Measurements from ENCODE around the gene NR2E3.

Gene NR2E3

GRCh38 chr15:71781179-71781964 lies 29.0 kb upstream of the NR2E3 start:
- H3K4me1 ChIP-seq (ENCODE audit: control insufficient read depth, insufficient read depth, low read length) = no peaks in the 10 kb centered on the region
- H3K36me3 ChIP-seq (ENCODE audit: control insufficient read depth, insufficient read depth, low read length) = no peaks in the 10 kb centered on the region
- H3K4me3 ChIP-seq (ENCODE audit: low read length) = no peak overlapping the region
- H3K27me3 ChIP-seq (ENCODE audit: control insufficient read depth, insufficient read depth, low read length) = no peaks in the 10 kb centered on the region
- no peak overlapping the region for H3K9ac ChIP-seq (ENCODE audit: low read length)
- no peaks in the 10 kb centered on the region for H3K9me3 ChIP-seq (ENCODE audit: control insufficient read depth, low read length)

GRCh38 chr15:71781965-71782265 lies 28.4 kb upstream of the NR2E3 start:
- H3K27me3 ChIP-seq (ENCODE audit: control insufficient read depth, insufficient read depth, low read length) = no peaks in the 10 kb centered on the region
- no peaks in the 10 kb centered on the region for H3K9me3 ChIP-seq (ENCODE audit: control insufficient read depth, low read length)
- H3K4me3 ChIP-seq (ENCODE audit: low read length) = no peak overlapping the region
- H3K36me3 ChIP-seq (ENCODE audit: control insufficient read depth, insufficient read depth, low read length) = no peaks in the 10 kb centered on the region
- no peaks in the 10 kb centered on the region for H3K4me1 ChIP-seq (ENCODE audit: control insufficient read depth, insufficient read depth, low read length)
- no peak overlapping the region for H3K9ac ChIP-seq (ENCODE audit: low read length)

- no peaks in the 10 kb centered on the region for H3K9me3 ChIP-seq (ENCODE audit: control insufficient read depth, low read length)
- H3K27me3 ChIP-seq (ENCODE audit: control insufficient read depth, insufficient read depth, low read length) = no peaks in the 10 kb centered on the region
- no peaks in the 10 kb centered on the region for H3K36me3 ChIP-seq (ENCODE audit: control insufficient read depth, insufficient read depth, low read length)
- H3K9ac ChIP-seq (ENCODE audit: low read length) = no peak overlapping the region
- H3K4me1 ChIP-seq (ENCODE audit: control insufficient read depth, insufficient read depth, low read length) = no peaks in the 10 kb centered on the region
- no peak overlapping the region for H3K4me3 ChIP-seq (ENCODE audit: low read length)
Measured at GRCh38 chr15:71782422-71783165, 27.8 kb upstream of the NR2E3 start.

GRCh38 chr15:71784719-71785118 lies 25.6 kb upstream of the NR2E3 start:
- no peaks in the 10 kb centered on the region for H3K4me1 ChIP-seq (ENCODE audit: control insufficient read depth, insufficient read depth, low read length)
- H3K9ac ChIP-seq (ENCODE audit: low read length) = no peak overlapping the region
- no peaks in the 10 kb centered on the region for H3K27me3 ChIP-seq (ENCODE audit: control insufficient read depth, insufficient read depth, low read length)
- no peak overlapping the region for H3K4me3 ChIP-seq (ENCODE audit: low read length)
- no peaks in the 10 kb centered on the region for H3K36me3 ChIP-seq (ENCODE audit: control insufficient read depth, insufficient read depth, low read length)
- no peaks in the 10 kb centered on the region for H3K9me3 ChIP-seq (ENCODE audit: control insufficient read depth, low read length)

GRCh38 chr15:71785996-71786395 lies 24.4 kb upstream of the NR2E3 start:
- no peak overlapping the region for H3K9ac ChIP-seq (ENCODE audit: low read length)

GRCh38 chr15:71786673-71787072 lies 23.7 kb upstream of the NR2E3 start:
- Histone ChIP-seq H3K9me3 (ENCODE audit: control insufficient read depth, low read length) (no peaks in the 10 kb centered on the region), H3K4me1 (ENCODE audit: control insufficient read depth, insufficient read depth, low read length) (no peaks in the 10 kb centered on the region), H3K36me3 (ENCODE audit: control insufficient read depth, insufficient read depth, low read length) (no peaks in the 10 kb centered on the region), H3K27me3 (ENCODE audit: control insufficient read depth, insufficient read depth, low read length) (no peaks in the 10 kb centered on the region), H3K9ac (ENCODE audit: low read length) (no peak overlapping the region), H3K4me3 (ENCODE audit: low read length) (no peak overlapping the region)

More at GRCh38 chr15:71785996-71786395, 24.4 kb upstream of the NR2E3 start:
- H3K4me3 ChIP-seq (ENCODE audit: low read length) = no peak overlapping the region
- H3K27me3 ChIP-seq (ENCODE audit: control insufficient read depth, insufficient read depth, low read length) = no peaks in the 10 kb centered on the region
- no peaks in the 10 kb centered on the region for H3K4me1 ChIP-seq (ENCODE audit: control insufficient read depth, insufficient read depth, low read length)
- no peaks in the 10 kb centered on the region for H3K36me3 ChIP-seq (ENCODE audit: control insufficient read depth, insufficient read depth, low read length)
- H3K9me3 ChIP-seq (ENCODE audit: control insufficient read depth, low read length) = no peaks in the 10 kb centered on the region

- Histone ChIP-seq H3K27me3 (ENCODE audit: control insufficient read depth, insufficient read depth, low read length) (no peaks in the 10 kb centered on the region), H3K9ac (ENCODE audit: low read length) (no peak overlapping the region), H3K9me3 (ENCODE audit: control insufficient read depth, low read length) (no peaks in the 10 kb centered on the region), H3K4me3 (ENCODE audit: low read length) (no peak overlapping the region), H3K4me1 (ENCODE audit: control insufficient read depth, insufficient read depth, low read length) (no peaks in the 10 kb centered on the region), H3K36me3 (ENCODE audit: control insufficient read depth, insufficient read depth, low read length) (no peaks in the 10 kb centered on the region)
Measured at GRCh38 chr15:71788646-71789579, 21.4 kb upstream of the NR2E3 start.

GRCh38 chr15:71789616-71790015 lies 20.7 kb upstream of the NR2E3 start:
- H3K4me1 ChIP-seq (ENCODE audit: control insufficient read depth, insufficient read depth, low read length) = no peaks in the 10 kb centered on the region
- H3K36me3 ChIP-seq (ENCODE audit: control insufficient read depth, insufficient read depth, low read length) = no peaks in the 10 kb centered on the region
- H3K4me3 ChIP-seq (ENCODE audit: low read length) = no peak overlapping the region
- H3K9me3 ChIP-seq (ENCODE audit: control insufficient read depth, low read length) = no peaks in the 10 kb centered on the region
- H3K27me3 ChIP-seq (ENCODE audit: control insufficient read depth, insufficient read depth, low read length) = no peaks in the 10 kb centered on the region
- H3K9ac ChIP-seq (ENCODE audit: low read length) = no peak overlapping the region

- no peaks in the 10 kb centered on the region for H3K4me1 ChIP-seq (ENCODE audit: control insufficient read depth, insufficient read depth, low read length)
- H3K27me3 ChIP-seq (ENCODE audit: control insufficient read depth, insufficient read depth, low read length) = no peaks in the 10 kb centered on the region
- no peaks in the 10 kb centered on the region for H3K9me3 ChIP-seq (ENCODE audit: control insufficient read depth, low read length)
- no peak overlapping the region for H3K4me3 ChIP-seq (ENCODE audit: low read length)
- H3K9ac ChIP-seq (ENCODE audit: low read length) = no peak overlapping the region
- H3K36me3 ChIP-seq (ENCODE audit: control insufficient read depth, insufficient read depth, low read length) = no peaks in the 10 kb centered on the region
Measured at GRCh38 chr15:71790081-71790480, 20.3 kb upstream of the NR2E3 start.

- no peaks in the 10 kb centered on the region for H3K27me3 ChIP-seq (ENCODE audit: control insufficient read depth, insufficient read depth, low read length)
- no peak overlapping the region for H3K4me3 ChIP-seq (ENCODE audit: low read length)
- no peaks in the 10 kb centered on the region for H3K9me3 ChIP-seq (ENCODE audit: control insufficient read depth, low read length)
- no peaks in the 10 kb centered on the region for H3K36me3 ChIP-seq (ENCODE audit: control insufficient read depth, insufficient read depth, low read length)
- H3K9ac ChIP-seq (ENCODE audit: low read length) = no peak overlapping the region
- no peaks in the 10 kb centered on the region for H3K4me1 ChIP-seq (ENCODE audit: control insufficient read depth, insufficient read depth, low read length)
Measured at GRCh38 chr15:71791975-71792374, 18.4 kb upstream of the NR2E3 start.

- no peaks in the 10 kb centered on the region for H3K4me1 ChIP-seq (ENCODE audit: control insufficient read depth, insufficient read depth, low read length)
- H3K4me3 ChIP-seq (ENCODE audit: low read length) = no peak overlapping the region
- no peak overlapping the region for H3K9ac ChIP-seq (ENCODE audit: low read length)
- no peaks in the 10 kb centered on the region for H3K27me3 ChIP-seq (ENCODE audit: control insufficient read depth, insufficient read depth, low read length)
- no peaks in the 10 kb centered on the region for H3K9me3 ChIP-seq (ENCODE audit: control insufficient read depth, low read length)
- no peaks in the 10 kb centered on the region for H3K36me3 ChIP-seq (ENCODE audit: control insufficient read depth, insufficient read depth, low read length)
Measured at GRCh38 chr15:71792521-71792920, 17.8 kb upstream of the NR2E3 start.

GRCh38 chr15:71798641-71799040 lies 11.7 kb upstream of the NR2E3 start:
- H3K9me3 ChIP-seq (ENCODE audit: control insufficient read depth, low read length) = no peaks in the 10 kb centered on the region
- H3K9ac ChIP-seq (ENCODE audit: low read length) = no peak overlapping the region
- H3K4me1 ChIP-seq (ENCODE audit: control insufficient read depth, insufficient read depth, low read length) = no peaks in the 10 kb centered on the region

More at GRCh38 chr15:71798641-71799040, 11.7 kb upstream of the NR2E3 start:
- Histone ChIP-seq H3K27me3 (ENCODE audit: control insufficient read depth, insufficient read depth, low read length) (no peaks in the 10 kb centered on the region), H3K36me3 (ENCODE audit: control insufficient read depth, insufficient read depth, low read length) (no peaks in the 10 kb centered on the region), H3K4me3 (ENCODE audit: low read length) (no peak overlapping the region)

All from mucosa of stomach (tissue), 1 donor.